Ecto neural progenitor cell (in vitro differentiated cells): Measurements from ENCODE around the gene APOC3.
"Not testable (repeated sequence)": the region's sequence is repeated elsewhere in the genome, so short reads cannot be mapped to it uniquely, and the experiment has no call there.

Source experiments
- DNase-seq: peaks from one replicate; pipeline ENCODE4 v3.0.0-alpha.2; 2018; ENCODE audit warnings: low spot score

APOC3 gene

GRCh38 chr11:116829525-116830183 is at the start of gene APOC3:
Gene APOC3, plus strand, starts transcription at chr11:116829907. Its CDS starts 676 bp downstream, at chr11:116830583.
- no peak for DNase-seq

- DNase-seq: no peak
These were observed 47.0 kb upstream of the APOC3 start for GRCh38 chr11:116782728-116783127.

- DNase-seq: no peak
These were observed 43.4 kb upstream of the APOC3 start for GRCh38 chr11:116786326-116786725.

GRCh38 chr11:116786966-116787365 is 42.7 kb upstream of the APOC3 start:
- no peak for DNase-seq

- DNase-seq: no peak
These were observed 42.3 kb upstream of the APOC3 start for GRCh38 chr11:116787436-116787785.

- peak; percentile 79 for DNase-seq
These were observed 41.8 kb upstream of the APOC3 start, which contains the start of gene ZPR1 for GRCh38 chr11:116787786-116788486. Gene ZPR1, minus strand, starts transcription at chr11:116788023. Its CDS starts 33 bp downstream, at chr11:116787990.

- no peak for DNase-seq
These were observed 41.2 kb upstream of the APOC3 start for GRCh38 chr11:116788534-116788933.

GRCh38 chr11:116788975-116789374 is 40.7 kb upstream of the APOC3 start:
- no peak for DNase-seq

GRCh38 chr11:116790167-116791001 is 39.3 kb upstream of the APOC3 start:
- DNase-seq: no peak

GRCh38 chr11:116791002-116791812 is 38.5 kb upstream of the APOC3 start:
- DNase-seq: peak; percentile 92

- DNase-seq: no peak
These were observed 37.9 kb upstream of the APOC3 start, which contains the start of gene APOA5 for GRCh38 chr11:116791813-116792143. Gene APOA5, minus strand, starts transcription at chr11:116791879. Its CDS starts 19 bp downstream, at chr11:116791860.

- DNase-seq: no peak
These were observed 37.4 kb upstream of the APOC3 start for GRCh38 chr11:116792144-116792868.

- no peak for DNase-seq
These were observed 36.6 kb upstream of the APOC3 start for GRCh38 chr11:116792869-116793771.

GRCh38 chr11:116793772-116794097 is 36.0 kb upstream of the APOC3 start:
- DNase-seq: no peak

- no peak for DNase-seq
These were observed 34.9 kb upstream of the APOC3 start for GRCh38 chr11:116794851-116795250.

GRCh38 chr11:116796548-116796947 is 33.2 kb upstream of the APOC3 start:
- no peak for DNase-seq

- DNase-seq: no peak
These were observed 31.9 kb upstream of the APOC3 start for GRCh38 chr11:116797816-116798215.

GRCh38 chr11:116798368-116798767 is 31.3 kb upstream of the APOC3 start:
- DNase-seq: no peak

- DNase-seq: no peak
These were observed 29.1 kb upstream of the APOC3 start for GRCh38 chr11:116800610-116801009.

GRCh38 chr11:116801662-116802061 is 28.0 kb upstream of the APOC3 start:
- not testable (repeated sequence) for DNase-seq
